Muscle of leg (tissue), 16 donors: ENCODE measurements around the gene TMA7. TPM values are rescaled to one million over a fixed set of nuclear protein-coding genes. Genes with fewer than 3 reads are reported as not detected.

ENCODE experiments used
- DNase-seq: peaks from one replicate; pipeline ENCODE4 v3.0.0; 2013
- H3K27ac ChIP-seq: one replicate; pipeline ENCODE4 v1.5.1; 2013; ENCODE audit warnings: mild to moderate bottlenecking, low read length, control low read depth
- H3K27me3 ChIP-seq: one replicate; pipeline ENCODE4 v1.6.1; 2013; ENCODE audit warnings: low read length; ENCODE audit not compliant: control insufficient read depth, insufficient read depth
- H3K36me3 ChIP-seq: one replicate; pipeline ENCODE4 v1.6.1; 2013; ENCODE audit warnings: low read length; ENCODE audit not compliant: control insufficient read depth, insufficient read depth
- H3K4me1 ChIP-seq: one replicate; pipeline ENCODE4 v1.6.1; 2013; ENCODE audit warnings: low read length; ENCODE audit not compliant: control insufficient read depth, insufficient read depth
- H3K4me3 ChIP-seq: one replicate; pipeline ENCODE4 v1.5.1; 2013; ENCODE audit warnings: low read length, control low read depth
- H3K9me3 ChIP-seq: replicated peaks from 2 replicates; pipeline ENCODE4 v1.6.1; 2013; ENCODE audit warnings: low read depth, low read length; ENCODE audit not compliant: control insufficient read depth
- WGBS: methylation state at CpG from one replicate; pipeline ENCODE4 v1.1.5; 2013; ENCODE audit warnings: missing lambda C conversion rate; ENCODE audit not compliant: insufficient coverage; 5-methylcytosine and 5-hydroxymethylcytosine counted together
- long read RNA-seq, 11 donors: transcript quantifications; one replicate each; lab custom pipeline, GENCODE V29; 2026
- polyA plus RNA-seq, 8 donors: library from polyadenylated mRNA; unstranded; fragments of 120-200 nt; gene quantifications; one replicate each; pipeline versions ENCODE4 v1.2.1 to v1.2.3, GENCODE V29; 2013; ENCODE audit warnings: inconsistent platforms in 1 of 8, low replicate concordance in 1 of 8; ENCODE audit not compliant: insufficient read length in 8 of 8, insufficient read depth in 1 of 8
- total RNA-seq: library from RNA; stranded (reverse); fragments of 120-200 nt; gene quantifications from one replicate; pipeline ENCODE4 v1.2.4, GENCODE V29; 2013

The TMA7 gene
- total RNA-seq (391 TPM), polyA plus RNA-seq (100 to 1,000 TPM; 170 to 268 (median 207) TPM)
- long read RNA-seq, donor 1, transcript TMA7-201 (4 exons, 561 nt), result major isoform, 100 of 130 reads
- long read RNA-seq, donor 1, transcript TMA7-202 (3 exons, 619 nt), result minor isoform, 22 of 130 reads
- long read RNA-seq, donor 1, partial matches to known transcripts, result 6 of 130 reads
- long read RNA-seq, donor 1, other reads (novel, unspliced or antisense), result 0 of 130 reads
- long read RNA-seq, donor 2, transcript TMA7-202 (3 exons, 619 nt), result minor isoform, 7 of 30 reads
- long read RNA-seq, donor 2, transcript TMA7-201 (4 exons, 561 nt), result major isoform, 22 of 30 reads
- long read RNA-seq, donor 2, partial matches to known transcripts, result 0 of 30 reads
- long read RNA-seq, donor 2, other reads (novel, unspliced or antisense), result 0 of 30 reads
- long read RNA-seq, donor 3, transcript TMA7-202 (3 exons, 619 nt), result minor isoform, 34 of 243 reads
- long read RNA-seq, donor 3, transcript TMA7-201 (4 exons, 561 nt), result major isoform, 192 of 243 reads
- long read RNA-seq, donor 3, partial matches to known transcripts, result 0 of 243 reads
- long read RNA-seq, donor 3, other reads (novel, unspliced or antisense), result 16 of 243 reads
- long read RNA-seq, donor 4, transcript TMA7-201 (4 exons, 561 nt), result major isoform, 196 of 250 reads
- long read RNA-seq, donor 4, transcript TMA7-202 (3 exons, 619 nt), result minor isoform, 48 of 250 reads
- long read RNA-seq, donor 4, partial matches to known transcripts, result 0 of 250 reads
- long read RNA-seq, donor 4, other reads (novel, unspliced or antisense), result 5 of 250 reads
- long read RNA-seq, donor 5, transcript TMA7-202 (3 exons, 619 nt), result minor isoform, 64 of 612 reads
- long read RNA-seq, donor 5, transcript TMA7-201 (4 exons, 561 nt), result major isoform, 490 of 612 reads
- long read RNA-seq, donor 5, partial matches to known transcripts, result 11 of 612 reads
- long read RNA-seq, donor 5, other reads (novel, unspliced or antisense), result 47 of 612 reads
- long read RNA-seq, donor 6, transcript TMA7-202 (3 exons, 619 nt), result minor isoform, 61 of 519 reads
- long read RNA-seq, donor 6, transcript TMA7-201 (4 exons, 561 nt), result major isoform, 403 of 519 reads
- long read RNA-seq, donor 6, partial matches to known transcripts, result 23 of 519 reads
- long read RNA-seq, donor 6, other reads (novel, unspliced or antisense), result 30 of 519 reads
- long read RNA-seq, donor 7, transcript TMA7-202 (3 exons, 619 nt), result minor isoform, 43 of 400 reads
- long read RNA-seq, donor 7, transcript TMA7-201 (4 exons, 561 nt), result major isoform, 296 of 400 reads
- long read RNA-seq, donor 7, partial matches to known transcripts, result 17 of 400 reads
- long read RNA-seq, donor 7, other reads (novel, unspliced or antisense), result 44 of 400 reads
- long read RNA-seq, donor 8, transcript TMA7-201 (4 exons, 561 nt), result major isoform, 276 of 374 reads
- long read RNA-seq, donor 8, transcript TMA7-202 (3 exons, 619 nt), result minor isoform, 60 of 374 reads
- long read RNA-seq, donor 8, partial matches to known transcripts, result 12 of 374 reads
- long read RNA-seq, donor 8, other reads (novel, unspliced or antisense), result 26 of 374 reads
- long read RNA-seq, donor 9, transcript TMA7-202 (3 exons, 619 nt), result minor isoform, 39 of 236 reads
- long read RNA-seq, donor 9, transcript TMA7-201 (4 exons, 561 nt), result major isoform, 180 of 236 reads
- long read RNA-seq, donor 9, partial matches to known transcripts, result 17 of 236 reads
- long read RNA-seq, donor 9, other reads (novel, unspliced or antisense), result 0 of 236 reads
- long read RNA-seq, donor 10, transcript TMA7-201 (4 exons, 561 nt), result major isoform, 271 of 387 reads
- long read RNA-seq, donor 10, transcript TMA7-202 (3 exons, 619 nt), result minor isoform, 64 of 387 reads
- long read RNA-seq, donor 10, partial matches to known transcripts, result 27 of 387 reads
- long read RNA-seq, donor 10, other reads (novel, unspliced or antisense), result 25 of 387 reads
- long read RNA-seq, donor 11, transcript TMA7-202 (3 exons, 619 nt), result minor isoform, 49 of 277 reads
- long read RNA-seq, donor 11, transcript TMA7-201 (4 exons, 561 nt), result major isoform, 209 of 277 reads
- long read RNA-seq, donor 11, partial matches to known transcripts, result 9 of 277 reads
- long read RNA-seq, donor 11, other reads (novel, unspliced or antisense), result 10 of 277 reads

DNA sequence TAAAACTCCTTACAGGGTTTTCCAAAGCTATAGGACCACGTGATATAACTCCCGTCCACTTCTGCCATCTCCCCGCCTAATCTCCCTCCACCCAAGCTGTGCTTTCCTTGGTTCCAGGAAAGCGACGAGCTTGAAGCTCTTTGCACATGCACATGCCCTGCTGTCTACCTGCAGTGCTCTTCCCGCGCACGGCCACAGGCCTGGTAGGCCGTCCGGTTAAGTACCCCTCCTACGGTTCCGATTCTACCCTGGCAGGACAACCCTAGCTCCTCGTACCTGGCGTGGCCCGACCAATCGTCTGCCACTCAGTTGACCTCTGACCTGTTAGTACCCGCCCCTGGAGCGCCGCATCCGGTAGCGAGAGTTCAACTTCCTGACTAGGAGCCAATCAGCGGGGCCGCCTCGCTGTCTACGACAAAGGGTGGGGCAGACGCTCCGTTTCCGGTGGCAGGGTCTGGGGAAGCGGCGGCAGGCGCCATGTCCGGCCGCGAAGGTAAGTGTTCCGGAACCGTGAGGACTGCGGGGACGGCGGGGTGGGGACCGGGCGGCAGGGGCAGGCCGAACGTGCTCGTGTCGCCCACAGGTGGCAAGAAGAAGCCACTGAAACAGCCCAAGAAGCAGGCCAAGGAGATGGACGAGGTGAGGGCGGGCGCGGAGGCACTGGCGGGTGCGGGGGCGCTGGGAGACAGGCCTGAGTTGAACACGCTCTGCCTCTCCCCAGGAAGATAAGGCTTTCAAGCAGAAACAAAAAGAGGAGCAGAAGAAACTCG lies at the start of gene TMA7, which contains the start of gene CCDC51:
Gene TMA7, plus strand, starts transcription at position 438 of the 770 bp plus-strand sequence. Its CDS starts 40 bp downstream, at position 478.
Gene CCDC51, minus strand, starts transcription at position 300 of the 770 bp plus-strand sequence. CDS start 4,991 bp downstream, outside the sequence.
- H3K36me3 ChIP-seq, result peaks cover 23% of the 10 kb centered on the region
- under 1% methylated on average over 54 of the region's 54 CpGs for WGBS
- peak within 1 kb of the TSS; percentile 96 for H3K4me3 ChIP-seq
- peak within 1 kb of the TSS; percentile 93 for H3K27ac ChIP-seq
- peak; percentile 98 for DNase-seq
- H3K4me1 ChIP-seq, result peaks cover 13% of the 10 kb centered on the region
- H3K9me3 ChIP-seq, result no peaks in the 10 kb centered on the region
- H3K27me3 ChIP-seq, result no peaks in the 10 kb centered on the region

DNA sequence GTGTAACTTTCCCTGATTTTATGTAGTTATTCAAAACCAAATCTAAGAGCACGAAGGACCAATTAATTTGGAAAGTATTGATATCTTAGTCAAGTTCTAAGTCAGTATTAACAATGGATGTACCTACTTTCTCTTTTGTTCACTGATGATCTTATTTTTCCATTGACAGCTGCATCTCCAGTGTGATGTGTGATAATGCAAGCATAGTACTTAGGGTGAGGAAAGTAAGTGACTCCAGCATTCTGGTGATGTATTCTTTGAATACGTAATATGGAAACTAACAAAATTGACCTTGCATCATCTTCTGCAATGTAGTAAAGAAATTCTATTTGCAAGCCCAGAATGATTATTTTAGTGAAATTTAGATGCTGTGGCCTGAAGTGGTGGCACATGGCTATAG lies 45.7 kb upstream of the TMA7 start:
- Histone ChIP-seq H3K27me3 (peaks cover 4% of the 10 kb centered on the region), H3K36me3 (no peaks in the 10 kb centered on the region), H3K9me3 (no peaks in the 10 kb centered on the region), H3K4me1 (no peaks in the 10 kb centered on the region), H3K27ac (no peak overlapping the region), H3K4me3 (no peak overlapping the region)
- DNase-seq, result no peak
- 80% methylated on average over 1 of the region's 2 CpGs for WGBS

- Histone ChIP-seq H3K4me3 (no peak overlapping the region), H3K27me3 (peaks cover 4% of the 10 kb centered on the region), H3K27ac (no peak overlapping the region), H3K36me3 (no peaks in the 10 kb centered on the region), H3K9me3 (no peaks in the 10 kb centered on the region), H3K4me1 (no peaks in the 10 kb centered on the region)
- no peak for DNase-seq
- WGBS, result 56% methylated on average over 2 of the region's 3 CpGs
Observed at GRCh38 chr3:48395714-48396113, 44.3 kb upstream of the TMA7 start.

DNA sequence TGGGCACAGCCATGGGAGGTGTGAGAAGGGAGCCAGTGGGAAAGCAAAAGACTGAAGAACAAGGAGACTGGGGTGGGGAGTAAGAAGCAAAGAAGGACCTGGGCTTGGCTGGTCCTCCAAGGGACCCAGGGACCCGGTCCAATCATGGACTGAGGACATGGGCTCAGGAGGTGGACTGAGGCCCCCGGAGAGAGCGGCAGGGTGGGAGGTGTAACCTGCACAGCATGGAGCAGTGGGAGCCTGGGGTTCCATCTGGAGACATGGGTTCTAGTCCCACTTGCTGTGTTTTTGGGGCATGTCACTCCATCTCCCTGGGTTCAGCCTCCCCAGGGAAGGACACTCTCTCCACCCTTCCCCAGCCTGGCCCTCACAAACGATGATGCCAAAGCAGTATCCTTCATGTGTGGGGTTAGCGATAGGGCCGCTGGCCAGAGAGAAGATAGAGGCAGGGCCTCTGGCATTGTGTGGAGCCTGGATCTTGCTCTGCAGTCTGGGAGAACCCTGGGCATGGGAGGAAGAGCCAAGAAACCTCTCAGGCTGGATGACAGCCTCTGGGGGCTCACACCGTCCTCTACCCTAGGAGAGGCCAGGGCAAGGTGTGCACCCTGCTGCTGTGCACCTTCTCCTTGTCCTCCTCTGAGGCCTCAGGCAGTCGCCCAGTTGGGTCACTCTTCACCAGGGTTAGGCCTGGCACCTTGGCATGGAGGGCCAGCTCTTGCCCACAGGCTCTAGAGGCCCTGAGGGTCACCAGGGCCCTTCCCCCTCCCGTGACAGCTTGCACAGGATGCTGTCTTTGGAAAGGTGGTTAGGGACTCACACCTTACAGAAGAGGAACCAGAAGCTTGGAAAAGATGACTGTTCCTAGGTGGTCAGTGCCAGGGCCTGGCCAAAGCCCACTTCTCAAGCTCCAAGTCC lies 42.0 kb upstream of the TMA7 start:
- no peak for DNase-seq
- 82% methylated on average over 7 of the region's 9 CpGs for WGBS
- Histone ChIP-seq H3K36me3 (no peaks in the 10 kb centered on the region), H3K4me3 (no peak overlapping the region), H3K27me3 (peaks cover 4% of the 10 kb centered on the region), H3K9me3 (no peaks in the 10 kb centered on the region), H3K4me1 (no peaks in the 10 kb centered on the region), H3K27ac (no peak overlapping the region)

- 75% methylated on average over 7 of the region's 11 CpGs for WGBS
- peaks cover 4% of the 10 kb centered on the region for H3K27me3 ChIP-seq
- H3K4me1 ChIP-seq, result no peaks in the 10 kb centered on the region
- H3K4me3 ChIP-seq, result no peak overlapping the region
- no peak overlapping the region for H3K27ac ChIP-seq
- DNase-seq, result no peak
- H3K9me3 ChIP-seq, result no peaks in the 10 kb centered on the region
- H3K36me3 ChIP-seq, result peaks cover 4% of the 10 kb centered on the region
Observed at GRCh38 chr3:48398701-48399386, 41.2 kb upstream of the TMA7 start.

DNA sequence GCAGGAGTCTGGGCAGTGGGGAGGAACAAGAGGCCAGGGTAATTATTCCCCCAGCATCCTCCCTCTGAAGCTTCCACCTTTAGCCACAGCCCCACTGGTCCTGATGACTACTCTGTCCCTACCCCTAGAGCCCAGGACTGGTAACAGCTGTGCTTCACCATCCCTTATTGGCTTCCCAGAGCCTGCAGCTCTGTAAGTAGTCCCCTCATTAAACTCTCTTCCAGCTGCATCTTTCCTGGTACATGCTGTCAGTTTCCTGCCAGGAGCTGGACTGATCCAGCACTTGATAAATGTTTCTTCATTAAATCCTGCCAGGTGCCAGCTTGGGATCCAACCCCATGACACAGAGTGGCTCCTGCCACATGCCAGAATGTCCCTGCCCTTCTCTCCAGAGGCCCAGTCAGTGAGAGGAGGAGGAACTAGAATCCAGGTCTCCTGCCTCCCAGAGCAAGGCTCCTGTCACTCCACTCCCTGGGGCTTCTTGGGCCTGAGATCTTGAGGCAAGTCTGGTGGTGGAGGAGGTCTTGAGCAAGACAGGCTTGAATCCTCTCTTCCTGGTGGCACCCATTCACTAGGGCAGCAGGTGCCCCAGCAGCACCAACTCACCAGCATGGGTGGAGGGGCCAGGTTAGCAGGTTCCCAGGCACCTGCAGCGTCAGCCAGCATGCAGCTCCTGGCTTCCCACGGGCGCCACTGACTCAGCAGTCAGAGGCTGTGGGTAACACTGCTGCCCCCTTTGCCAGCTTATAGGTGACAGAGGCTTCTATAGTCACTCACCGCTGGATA lies 40.5 kb upstream of the TMA7 start:
- no peaks in the 10 kb centered on the region for H3K4me1 ChIP-seq
- no peaks in the 10 kb centered on the region for H3K9me3 ChIP-seq
- WGBS, result 80% methylated on average over 3 of the region's 4 CpGs
- no peak overlapping the region for H3K27ac ChIP-seq
- H3K27me3 ChIP-seq, result peaks cover 4% of the 10 kb centered on the region
- peaks cover 11% of the 10 kb centered on the region for H3K36me3 ChIP-seq
- DNase-seq, result no peak
- no peak overlapping the region for H3K4me3 ChIP-seq
